H9 (cell line): ENCODE measurements around the gene UBL4A. TPM values are rescaled to one million over a fixed set of nuclear protein-coding genes. Genes with fewer than 3 reads are reported as not detected.

Experiments
- DNase-seq: peaks from one replicate; pipeline ENCODE4 v3.0.0-alpha.2; 2017
- H2AFZ ChIP-seq: one replicate; pipeline ENCODE4 v1.6.1; 2013; ENCODE audit warnings: mild to moderate bottlenecking, low read length, control low read depth, moderate library complexity
- H2AK5ac ChIP-seq: 2 replicates; pipeline ENCODE4 v1.6.1; 2013; ENCODE audit warnings: low read length, control low read depth, mixed read lengths; ENCODE audit not compliant: insufficient read length
- H2BK120ac ChIP-seq: one replicate; pipeline ENCODE4 v1.6.1; 2013; ENCODE audit warnings: low read depth, mild to moderate bottlenecking, low read length, control low read depth, inconsistent platforms; ENCODE audit not compliant: poor library complexity, severe bottlenecking
- H2BK12ac ChIP-seq: 2 replicates; pipeline ENCODE4 v1.6.1; 2013; ENCODE audit warnings: low read length, control low read depth, mixed read lengths, low read depth; ENCODE audit not compliant: insufficient read length
- H2BK15ac ChIP-seq: 2 replicates; pipeline ENCODE4 v1.6.1; 2013; ENCODE audit warnings: low read depth, low read length, control low read depth
- H2BK20ac ChIP-seq: one replicate; pipeline ENCODE4 v1.6.1; 2013; ENCODE audit warnings: low read depth, mild to moderate bottlenecking, low read length, control low read depth, inconsistent platforms; ENCODE audit not compliant: poor library complexity, severe bottlenecking
- H2BK5ac ChIP-seq: 2 replicates; pipeline ENCODE4 v1.6.1; 2013; ENCODE audit warnings: low read length, control low read depth, mixed read lengths; ENCODE audit not compliant: insufficient read length
- H3K14ac ChIP-seq: 2 replicates; pipeline ENCODE4 v1.6.1; 2013; ENCODE audit warnings: low read length, control low read depth; ENCODE audit not compliant: insufficient read depth
- H3K18ac ChIP-seq: 2 replicates; pipeline ENCODE4 v1.6.1; 2013; ENCODE audit warnings: low read depth, mild to moderate bottlenecking, mixed read lengths, low read length, control low read depth; ENCODE audit not compliant: insufficient read length
- H3K23ac ChIP-seq: 2 replicates; pipeline ENCODE4 v1.6.1; 2013; ENCODE audit warnings: low read length, control low read depth, mixed read lengths, low read depth; ENCODE audit not compliant: insufficient read length
- H3K23me2 ChIP-seq: 2 replicates; pipeline ENCODE4 v1.6.1; 2013; ENCODE audit warnings: low read depth, mild to moderate bottlenecking, mixed read lengths, low read length, control low read depth; ENCODE audit not compliant: insufficient read length, poor library complexity, severe bottlenecking
- H3K27ac ChIP-seq: 2 replicates; pipeline ENCODE4 v1.5.1; 2013; ENCODE audit warnings: low read length, control low read depth, mixed read lengths, low read depth; ENCODE audit not compliant: insufficient read length
- H3K27me3 ChIP-seq: 2 replicates; pipeline ENCODE4 v1.6.1; 2013; ENCODE audit warnings: low read length, control low read depth, inconsistent platforms; ENCODE audit not compliant: insufficient read depth
- H3K4ac ChIP-seq: 2 replicates; pipeline ENCODE4 v1.6.1; 2013; ENCODE audit warnings: low read depth, mild to moderate bottlenecking, control low read depth, inconsistent platforms, low read length, moderate library complexity
- H3K4me1 ChIP-seq: 2 replicates; pipeline ENCODE4 v1.6.1; 2013; ENCODE audit warnings: low read length, control low read depth, inconsistent platforms; ENCODE audit not compliant: insufficient read depth
- H3K4me2 ChIP-seq: 2 replicates; pipeline ENCODE4 v1.6.1; 2013; ENCODE audit warnings: low read length, control low read depth, mixed read lengths; ENCODE audit not compliant: insufficient read length, insufficient read depth
- H3K56ac ChIP-seq: 2 replicates; pipeline ENCODE4 v1.6.1; 2013; ENCODE audit warnings: low read depth, mild to moderate bottlenecking, mixed read lengths, low read length, control low read depth; ENCODE audit not compliant: insufficient read length
- H3K79me1 ChIP-seq: 2 replicates; pipeline ENCODE4 v1.6.1; 2013; ENCODE audit warnings: low read depth, mild to moderate bottlenecking, moderate library complexity, low read length, control low read depth, inconsistent platforms; ENCODE audit not compliant: insufficient read depth, poor library complexity, severe bottlenecking
- H3K79me2 ChIP-seq: 2 replicates; pipeline ENCODE4 v1.6.1; 2013; ENCODE audit warnings: low read length, control low read depth, inconsistent platforms; ENCODE audit not compliant: insufficient read depth
- H3K9ac ChIP-seq: 2 replicates; pipeline ENCODE4 v1.6.1; 2013; ENCODE audit warnings: low read length, control low read depth, mixed read lengths; ENCODE audit not compliant: insufficient read length; ENCODE audit errors: extremely low read depth
- H3K9me3 ChIP-seq: one replicate; pipeline ENCODE4 v1.6.1; 2013; ENCODE audit warnings: low read depth, low read length, inconsistent platforms; ENCODE audit not compliant: control insufficient read depth
- H3T11ph ChIP-seq: one replicate; pipeline ENCODE4 v1.6.1; 2013; ENCODE audit warnings: mild to moderate bottlenecking, low read length, control low read depth, inconsistent platforms
- H4K20me1 ChIP-seq: one replicate; pipeline ENCODE4 v1.6.1; 2013; ENCODE audit not compliant: control insufficient read depth, insufficient read length, insufficient read depth
- H4K5ac ChIP-seq: 2 replicates; pipeline ENCODE4 v1.6.1; 2013; ENCODE audit warnings: low read depth, mild to moderate bottlenecking, mixed read lengths, low read length, control low read depth; ENCODE audit not compliant: insufficient read length
- H4K8ac ChIP-seq: replicated peaks from 2 replicates; pipeline ENCODE4 v1.6.1; 2013; ENCODE audit warnings: low read length, control low read depth, mixed read lengths, low read depth; ENCODE audit not compliant: insufficient read length
- H4K91ac ChIP-seq: 2 replicates; pipeline ENCODE4 v1.6.1; 2013; ENCODE audit warnings: low read depth, mild to moderate bottlenecking, moderate library complexity, mixed read lengths, low read length, control low read depth; ENCODE audit not compliant: insufficient read length
- H3K27ac Mint-ChIP-seq, 3 experiments: 2 replicates in 2 of 3; 3 replicates in 1 of 3; pipeline ENCODE4 v1.8.0; 2020 to 2021; ENCODE audit warnings: mixed read lengths in 3 of 3, mild to moderate bottlenecking in 1 of 3, moderate library complexity in 1 of 3
- H3K27me3 Mint-ChIP-seq: 2 replicates; pipeline ENCODE4 v1.8.0; 2021; ENCODE audit warnings: low read depth, mild to moderate bottlenecking, moderate library complexity, mixed read lengths
- H3K36me3 Mint-ChIP-seq, 3 experiments: 2 replicates in 2 of 3; 3 replicates in 1 of 3; pipeline ENCODE4 v1.8.0; 2020 to 2021; ENCODE audit warnings: low read depth in 3 of 3, mixed read lengths in 3 of 3; ENCODE audit not compliant: insufficient read depth in 1 of 3
- H3K4me1 Mint-ChIP-seq, 2 experiments: 2 replicates each; pipeline ENCODE4 v1.8.0; 2020; ENCODE audit warnings: mixed read lengths in 2 of 2
- H3K4me3 Mint-ChIP-seq, 2 experiments: 2 replicates in 1 of 2; 3 replicates in 1 of 2; pipeline ENCODE4 v1.8.0; 2020 to 2021; ENCODE audit warnings: mild to moderate bottlenecking in 2 of 2, mixed read lengths in 2 of 2, moderate library complexity in 1 of 2
- H3K9me3 Mint-ChIP-seq, 2 experiments: 2 replicates in 1 of 2; 3 replicates in 1 of 2; pipeline ENCODE4 v1.8.0; 2020; ENCODE audit warnings: mild to moderate bottlenecking in 2 of 2, mixed read lengths in 2 of 2, moderate library complexity in 1 of 2
- CTCF ChIP-seq: fragments of 200-600 bp; sonication (generic); conservative IDR thresholded peaks from 3 replicates; pipeline ENCODE4 v1.8.0; 2021; ENCODE audit warnings: antibody characterized with exemption, mild to moderate bottlenecking
- WGBS: extraction: QIAGEN DNeasy Blood & Tissue Kit; methylation state at CpG from one replicate; pipeline ENCODE4 v1.1.7; 2013; ENCODE audit warnings: missing lambda C conversion rate, low lambda C conversion rate, mixed read lengths; ENCODE audit not compliant: insufficient read length; ENCODE audit errors: extremely low coverage; 5-methylcytosine and 5-hydroxymethylcytosine counted together
- total RNA-seq: library from RNA; stranded (reverse); gene quantifications from 2 replicates; pipeline ENCODE4 v1.2.1, GENCODE V29; 2021

UBL4A gene
- total RNA-seq, 1 experiment from 2014 or later: 30.9 TPM

- Mint-ChIP-seq H3K27me3 (peaks cover 5% of the 10 kb centered on the region; the same call in 1 of the 2 replicates), H3K9me3 (peaks cover 53 to 70% of the 10 kb centered on the region in 2 experiments)
Observed at GRCh38 chrX:154490414-154491083, 4.1 kb upstream of the UBL4A start, which contains the start of gene SLC10A3. TSS of gene SLC10A3 (minus strand) at chrX:154490629. CDS start at chrX:154488940, 1,689 bp downstream.

More at GRCh38 chrX:154490414-154491083, 4.1 kb upstream of the UBL4A start, which contains the start of gene SLC10A3:
- no peaks in the 10 kb centered on the region for H3K23me2 ChIP-seq
- no peak within 1 kb of the TSS for H3K56ac ChIP-seq
- no peak within 1 kb of the TSS for H3K14ac ChIP-seq
- no peaks in the 10 kb centered on the region for H3K4me1 ChIP-seq
- no peaks in the 10 kb centered on the region for H3K27me3 ChIP-seq
- H3K27ac ChIP-seq: no peak within 1 kb of the TSS
- H2BK20ac ChIP-seq: no peak within 1 kb of the TSS
- peak within 1 kb of the TSS; percentile 33 for H3K4me2 ChIP-seq
- peaks cover 3 to 14% (median 13%) of the 10 kb centered on the region in 3 experiments; a peak in 6 of 7 replicates for H3K36me3 Mint-ChIP-seq
- H3K79me1 ChIP-seq: no peaks in the 10 kb centered on the region
- WGBS: no CpG with 5 or more reads among the region's 71 CpGs
- no peak within 1 kb of the TSS for H2AFZ ChIP-seq
- no peak within 1 kb of the TSS for H3K23ac ChIP-seq
- H2BK120ac ChIP-seq: no peak within 1 kb of the TSS
- H2BK5ac ChIP-seq: no peak within 1 kb of the TSS
- H2AK5ac ChIP-seq: no peak within 1 kb of the TSS
- H2BK15ac ChIP-seq: no peak within 1 kb of the TSS
- H3K4ac ChIP-seq: no peak within 1 kb of the TSS
- H4K91ac ChIP-seq: no peak within 1 kb of the TSS
- no peak within 1 kb of the TSS for H3K9ac ChIP-seq
- DNase-seq: peak; percentile 97
- H4K20me1 ChIP-seq: no peaks in the 10 kb centered on the region
- no peak within 1 kb of the TSS for H3T11ph ChIP-seq
- no peak within 1 kb of the TSS for H3K18ac ChIP-seq
- peak within 1 kb of the TSS; percentile 79 to 96 (median 95); a peak in 5 of 7 replicates for H3K27ac Mint-ChIP-seq
- H4K5ac ChIP-seq: no peak within 1 kb of the TSS
- H3K79me2 ChIP-seq: no peaks in the 10 kb centered on the region
- no peak within 1 kb of the TSS for H4K8ac ChIP-seq
- H3K4me1 Mint-ChIP-seq: peaks cover 3 to 9% of the 10 kb centered on the region in 2 experiments; a peak in 3 of 4 replicates
- H3K4me3 Mint-ChIP-seq: peak within 1 kb of the TSS; percentile 74 to 86
- no peak within 1 kb of the TSS for H2BK12ac ChIP-seq
- H3K9me3 ChIP-seq: peaks cover 27% of the 10 kb centered on the region
- TF ChIP-seq CTCF: no peak
